GM18858 (cell line): ENCODE results near the gene USP17L17.
"Not testable (repeated sequence)": the region's sequence is repeated elsewhere in the genome, so short reads cannot be mapped to it uniquely, and the experiment has no call there.

Experiments used
- ATAC-seq: cut with Tn5 transposase; IDR thresholded peaks from one replicate; pipeline ENCODE4 v1.9.1; 2021; ENCODE audit not compliant: unreplicated experiment

Gene USP17L17

GRCh38 chr4:9243579-9243978 is at the start of gene USP17L17:
Gene USP17L17, plus strand, starts transcription at chr4:9243879. Its CDS starts 0 bp downstream, at chr4:9243879.
- not testable (repeated sequence) for ATAC-seq

GRCh38 chr4:9210357-9210756 is 33.3 kb upstream of the USP17L17 start, which contains the start of gene USP17L10:
Gene USP17L10, plus strand, starts transcription at chr4:9210657. Its CDS starts 0 bp downstream, at chr4:9210657.
- ATAC-seq, result not testable (repeated sequence)

GRCh38 chr4:9214701-9215100 is 29.0 kb upstream of the USP17L17 start:
- ATAC-seq, result not testable (repeated sequence)

- ATAC-seq, result not testable (repeated sequence)
Observed at GRCh38 chr4:9215105-9215504, 28.6 kb upstream of the USP17L17 start, which contains the start of gene USP17L11. Gene USP17L11, plus strand, starts transcription at chr4:9215405. Its CDS starts 0 bp downstream, at chr4:9215405.

GRCh38 chr4:9219852-9220251 is 23.8 kb upstream of the USP17L17 start, which contains the start of gene USP17L12:
Gene USP17L12, plus strand, starts transcription at chr4:9220152. Its CDS starts 0 bp downstream, at chr4:9220152.
- not testable (repeated sequence) for ATAC-seq

- not testable (repeated sequence) for ATAC-seq
Observed at GRCh38 chr4:9224596-9224995, 19.1 kb upstream of the USP17L17 start, which contains the start of gene USP17L13. Gene USP17L13, plus strand, starts transcription at chr4:9224896. Its CDS starts 0 bp downstream, at chr4:9224896.

GRCh38 chr4:9230249-9230648 is 13.4 kb upstream of the USP17L17 start:
- ATAC-seq, result not testable (repeated sequence)

- ATAC-seq, result not testable (repeated sequence)
Observed at GRCh38 chr4:9234085-9234484, 9.6 kb upstream of the USP17L17 start, which contains the start of gene USP17L15. Gene USP17L15, plus strand, starts transcription at chr4:9234385. Its CDS starts 0 bp downstream, at chr4:9234385.

GRCh38 chr4:9238461-9238860 is 5.2 kb upstream of the USP17L17 start:
- ATAC-seq, result not testable (repeated sequence)

GRCh38 chr4:9247953-9248680 is 4.4 kb downstream of the USP17L17 start, which contains the start of gene USP17L18:
Gene USP17L18, plus strand, starts transcription at chr4:9248630. Its CDS starts 0 bp downstream, at chr4:9248630.
- not testable (repeated sequence) for ATAC-seq

GRCh38 chr4:9253078-9253477 is 9.4 kb downstream of the USP17L17 start, which contains the start of gene USP17L19:
Gene USP17L19, plus strand, starts transcription at chr4:9253378. Its CDS starts 0 bp downstream, at chr4:9253378.
- ATAC-seq, result not testable (repeated sequence)

- not testable (repeated sequence) for ATAC-seq
Observed at GRCh38 chr4:9257824-9258223, 14.1 kb downstream of the USP17L17 start, which contains the start of gene USP17L20. Gene USP17L20, plus strand, starts transcription at chr4:9258124. Its CDS starts 0 bp downstream, at chr4:9258124.

- ATAC-seq, result not testable (repeated sequence)
Observed at GRCh38 chr4:9262572-9262971, 18.9 kb downstream of the USP17L17 start, which contains the start of gene USP17L21. Gene USP17L21, plus strand, starts transcription at chr4:9262872. Its CDS starts 0 bp downstream, at chr4:9262872.

- not testable (repeated sequence) for ATAC-seq
Observed at GRCh38 chr4:9267319-9267718, 23.6 kb downstream of the USP17L17 start, which contains the start of gene USP17L22. Gene USP17L22, plus strand, starts transcription at chr4:9267619. Its CDS starts 0 bp downstream, at chr4:9267619.

GRCh38 chr4:9271719-9272118 is 28.0 kb downstream of the USP17L17 start:
- not testable (repeated sequence) for ATAC-seq
